Uterus (tissue), 4 donors: ENCODE measurements around the gene FKBP3. TPM values are rescaled to one million over a fixed set of nuclear protein-coding genes. Genes with fewer than 3 reads are reported as not detected.
"Not testable (repeated sequence)": the region's sequence is repeated elsewhere in the genome, so short reads cannot be mapped to it uniquely, and the experiment has no call there.

Experiments
- DNase-seq, 2 donors: peaks; one replicate each; pipeline ENCODE4 v3.0.0-alpha.2; 2019 to 2020
- H3K27ac ChIP-seq, 2 donors: fragments of 200-600 bp; sonication (generic); 1 replicate in 1 of 2; 2 replicates in 1 of 2; pipeline ENCODE4 v1.5.1; 2016 to 2018
- H3K27me3 ChIP-seq, 2 donors: fragments of 200-600 bp; sonication (generic); one replicate each; pipeline ENCODE4 v1.5.1; 2018 to 2019; ENCODE audit warnings: control low read depth in 1 of 2
- H3K36me3 ChIP-seq, 2 donors: fragments of 200-600 bp; sonication (generic); one replicate each; pipeline ENCODE4 v1.5.1; 2019; ENCODE audit warnings: control low read depth in 1 of 2
- H3K4me1 ChIP-seq, 2 donors: fragments of 200-600 bp; sonication (generic); one replicate each; pipeline ENCODE4 v1.5.1; 2018 to 2019; ENCODE audit warnings: control low read depth in 1 of 2
- H3K4me3 ChIP-seq, 2 donors: fragments of 200-600 bp; sonication (generic); 1 replicate in 1 of 2; 2 replicates in 1 of 2; pipeline ENCODE4 v1.5.1; 2018 to 2019; ENCODE audit warnings: mild to moderate bottlenecking in 1 of 2
- H3K9me3 ChIP-seq, 2 donors: fragments of 200-600 bp; sonication (generic); one replicate each; pipeline ENCODE4 v1.5.1; 2019; ENCODE audit warnings: control low read depth in 1 of 2
- CTCF ChIP-seq, 4 experiments: fragments of 200-600 bp in 2 of 4; fragments of 450-650 bp in 2 of 4; sonication (generic) in 2 of 4; IDR thresholded peaks; one replicate each; pipeline ENCODE4 v1.5.1; 2016 to 2019; ENCODE audit warnings: antibody characterized with exemption in 4 of 4, mild to moderate bottlenecking in 2 of 4, moderate library complexity in 1 of 4
- POLR2A ChIP-seq, 2 donors: fragments of 450-650 bp; IDR thresholded peaks; one replicate each; pipeline ENCODE4 v1.6.1; 2016; ENCODE audit warnings: antibody characterized with exemption in 2 of 2, mild to moderate bottlenecking in 1 of 2, moderate library complexity in 1 of 2
- intact Hi-C: fragments of 100-400 bp; cut with DNase I; formaldehyde crosslinking; loops from one replicate; pipeline ENCODE4 v1.15.1; 2023; ENCODE audit warnings: low total_unique reads
- total RNA-seq, 4 donors: library from RNA; depleted of rRNA in 3 of 4; stranded (reverse); fragments of >200 nt in 3 of 4; gene quantifications; one replicate each; pipeline versions ENCODE4 v1.1.0 to v1.2.4, GENCODE V29; 2014 to 2023
- donor health status: DM: yes; HTN: yes; CAD: no.

FKBP3 gene
- total RNA-seq, 4 donors from 2014 or later, result 20.2 to 57.7 (median 37.8) TPM

DNA sequence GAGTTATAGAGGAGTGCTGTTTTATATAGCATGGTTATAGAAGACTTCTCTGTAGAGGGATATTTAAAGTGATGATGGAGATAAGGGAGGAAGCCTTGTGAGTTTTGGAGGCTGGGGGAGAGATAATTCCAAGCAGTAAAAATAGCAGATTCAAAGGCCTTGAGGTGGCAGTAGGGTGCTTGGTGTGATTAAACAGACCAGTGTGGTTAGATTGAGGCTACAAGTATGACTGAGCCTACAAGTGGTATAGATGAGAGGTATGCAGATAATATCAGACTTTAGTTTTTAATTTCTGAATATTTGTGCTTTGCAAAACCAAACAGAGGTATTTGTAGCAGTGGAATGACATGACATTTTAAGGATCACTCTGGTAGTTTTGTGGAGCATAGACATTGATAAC lies 21.8 kb upstream of the FKBP3 start:
- Histone ChIP-seq H3K9me3 (no peaks in the 10 kb centered on the region), H3K4me3 (no peak overlapping the region), H3K4me1 (no peaks in the 10 kb centered on the region), H3K36me3 (no peaks in the 10 kb centered on the region), H3K27me3 (no peaks in the 10 kb centered on the region), H3K27ac (no peak overlapping the region)
- TF ChIP-seq POLR2A (IDR thresholded peaks at IDR 0.05) (no peak), CTCF (IDR thresholded peaks at IDR 0.05) (no peak)
- intact Hi-C loops, result no loop called here
- DNase-seq, result no peak

DNA sequence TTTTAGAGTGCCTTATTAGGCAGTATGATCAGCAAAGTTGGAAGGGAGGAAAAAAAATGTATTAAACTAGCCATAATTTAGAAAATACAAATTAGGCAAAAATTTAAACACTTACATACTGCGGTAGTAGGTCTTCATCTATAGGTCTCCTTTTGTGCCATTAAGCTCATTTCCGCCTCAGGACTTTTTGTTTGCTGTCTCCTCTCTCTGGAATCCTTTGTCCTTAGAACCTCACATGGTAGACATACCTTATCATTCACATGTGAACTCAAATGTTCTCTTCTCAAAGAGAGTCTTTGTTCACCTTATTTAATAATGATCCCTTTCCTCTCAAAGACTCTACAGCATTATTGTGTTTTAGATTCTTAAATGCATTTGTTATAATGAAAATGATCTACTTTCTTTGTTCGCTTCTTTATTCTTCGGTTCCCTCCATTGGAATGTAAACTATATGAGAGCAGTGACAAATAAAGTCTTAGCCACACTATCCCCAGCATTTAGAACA lies 16.2 kb upstream of the FKBP3 start:
- no peak overlapping the region for H3K27ac ChIP-seq
- H3K9me3 ChIP-seq, result no peaks in the 10 kb centered on the region

DNA sequence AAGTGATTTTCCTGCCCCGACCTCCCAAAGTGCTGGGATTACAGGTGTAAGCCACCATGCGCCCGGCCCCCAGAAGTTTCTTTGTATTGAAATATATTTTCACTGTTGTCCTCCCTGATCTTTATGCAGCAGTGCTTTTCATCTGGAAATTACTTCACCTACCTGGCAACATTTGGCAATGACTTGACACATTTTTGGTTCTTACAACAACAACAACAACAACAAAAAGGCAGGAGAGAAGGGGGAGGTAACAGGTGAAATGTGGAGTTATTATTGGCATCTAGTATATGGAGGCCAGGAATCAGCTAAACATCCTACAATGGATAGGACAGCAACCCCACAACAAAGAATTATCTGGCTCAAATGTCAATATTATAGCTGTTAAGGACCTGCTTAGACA lies 15.3 kb upstream of the FKBP3 start:
- Histone ChIP-seq H3K27ac (no peak overlapping the region), H3K4me1 (no peaks in the 10 kb centered on the region), H3K9me3 (no peaks in the 10 kb centered on the region), H3K4me3 (no peak overlapping the region), H3K27me3 (no peaks in the 10 kb centered on the region), H3K36me3 (no peaks in the 10 kb centered on the region)
- no peak for TF ChIP-seq POLR2A (IDR thresholded peaks at IDR 0.05)
- TF ChIP-seq CTCF (IDR thresholded peaks at IDR 0.05), result no peak
- intact Hi-C loops, result no loop called here
- no peak for DNase-seq

More for the DNA sequence above, 16.2 kb upstream of the FKBP3 start:
- intact Hi-C loops, result no loop called here
- Histone ChIP-seq H3K4me3 (no peak overlapping the region), H3K27me3 (no peaks in the 10 kb centered on the region), H3K36me3 (no peaks in the 10 kb centered on the region), H3K4me1 (no peaks in the 10 kb centered on the region)
- TF ChIP-seq CTCF (IDR thresholded peaks at IDR 0.05), result no peak
- no peak for TF ChIP-seq POLR2A (IDR thresholded peaks at IDR 0.05)
- no peak for DNase-seq

DNA sequence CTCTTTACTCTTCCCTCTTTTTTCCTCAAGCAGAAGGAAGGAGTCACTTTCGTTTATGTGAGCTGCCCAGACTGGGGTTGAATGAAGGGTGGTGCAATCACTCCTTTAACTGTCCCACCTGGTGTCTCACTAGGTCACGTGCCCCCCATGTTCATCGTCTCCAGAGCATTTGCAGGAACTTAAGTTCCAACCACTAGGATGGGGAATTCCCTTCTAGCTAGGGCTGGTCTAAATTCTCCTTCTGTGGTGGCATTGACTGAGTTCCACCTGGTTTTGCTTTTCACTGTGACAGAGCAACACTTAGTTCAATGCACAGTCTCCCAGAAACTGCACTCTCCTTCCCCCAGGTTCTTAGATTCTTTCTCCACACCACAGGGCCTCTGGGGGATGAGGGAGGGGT lies 10.9 kb upstream of the FKBP3 start:
- H3K27ac ChIP-seq, result no peak overlapping the region
- TF ChIP-seq POLR2A (IDR thresholded peaks at IDR 0.05) (no peak), CTCF (IDR thresholded peaks at IDR 0.05) (no peak)
- intact Hi-C loops, result no loop called here

GRCh38 chr14:45144658-45145057 lies 10.4 kb upstream of the FKBP3 start:
- H3K4me3 ChIP-seq, result no peak overlapping the region
- DNase-seq, result no peak
- H3K4me1 ChIP-seq, result no peaks in the 10 kb centered on the region
- H3K9me3 ChIP-seq, result no peaks in the 10 kb centered on the region
- H3K27me3 ChIP-seq, result no peaks in the 10 kb centered on the region
- no peak overlapping the region for H3K27ac ChIP-seq
- intact Hi-C loops, result no loop called here
- no peaks in the 10 kb centered on the region for H3K36me3 ChIP-seq
- TF ChIP-seq CTCF (IDR thresholded peaks at IDR 0.05) (no peak), POLR2A (IDR thresholded peaks at IDR 0.05) (no peak)

More for the DNA sequence above, 10.9 kb upstream of the FKBP3 start:
- Histone ChIP-seq H3K36me3 (no peaks in the 10 kb centered on the region), H3K27me3 (no peaks in the 10 kb centered on the region), H3K4me1 (no peaks in the 10 kb centered on the region), H3K4me3 (no peak overlapping the region), H3K9me3 (no peaks in the 10 kb centered on the region)
- DNase-seq, result no peak

- intact Hi-C loops, H3K9me3 ChIP-seq, H3K36me3 ChIP-seq, DNase-seq, H3K4me3 ChIP-seq, H3K4me1 ChIP-seq, H3K27ac ChIP-seq, H3K27me3 ChIP-seq: not testable (repeated sequence)
Measured at GRCh38 chr14:45142083-45142482, 7.8 kb upstream of the FKBP3 start.
